ENCODE measurements around the gene ST3GAL2. TPM values are rescaled to one million over a fixed set of nuclear protein-coding genes. Genes with fewer than 3 reads are reported as not detected.
A peak's percentile ranks its signal among the peaks of the same experiment; 100 is the strongest.

Gene ST3GAL2
- total and polyA plus RNA-seq, 9 donors, result 6.2 to 49.7 (median 23.4) TPM

- Histone ChIP-seq H3K4me3 (no peak overlapping the region), H3K36me3 (no peaks in the 10 kb centered on the region), H3K27me3 (no peaks in the 10 kb centered on the region), H3K27ac (no peak overlapping the region), H3K4me1 (ENCODE audit: insufficient read depth) (no peaks in the 10 kb centered on the region), H3K9me3 (no peaks in the 10 kb centered on the region)
- TF ChIP-seq CTCF (IDR thresholded peaks at IDR 0.05) (no peak), EP300 (IDR thresholded peaks at IDR 0.05) (no peak), POLR2A (IDR thresholded peaks at IDR 0.05) (no peak)
- DNase-seq, result no peak
- intact Hi-C loops (cut with DNase I), result no loop called here
- WGBS, 3 donors, result 86 to 88% (median 86%) methylated on average over 7 of the region's 7 CpGs
Observed at GRCh38 chr16:70359552-70359951, 79.3 kb downstream of the ST3GAL2 start.

- Histone ChIP-seq H3K27ac (no peak overlapping the region), H3K4me1 (ENCODE audit: insufficient read depth) (peaks cover 7% of the 10 kb centered on the region), H3K9me3 (no peaks in the 10 kb centered on the region), H3K36me3 (no peaks in the 10 kb centered on the region), H3K27me3 (no peaks in the 10 kb centered on the region), H3K4me3 (no peak overlapping the region)
- no peak for DNase-seq
- WGBS, 3 donors, result 76 to 89% (median 85%) methylated on average over 2 of the region's 2 CpGs
- TF ChIP-seq CTCF (IDR thresholded peaks at IDR 0.05), result no peak
- TF ChIP-seq POLR2A (IDR thresholded peaks at IDR 0.05), result no peak
- TF ChIP-seq EP300 (IDR thresholded peaks at IDR 0.05), result no peak
- intact Hi-C loops (cut with DNase I), result loop anchor here in 2 of 4 donors (10.0 kb wide), 2 partner anchors 55 to 295 kb away; partner anchors contain the start of genes DDX19B (in 2 of the 2) and IL34 (in 1 of the 2)
Observed at GRCh38 chr16:70349783-70350182, 89.1 kb downstream of the ST3GAL2 start.

- intact Hi-C loops (cut with DNase I), result loop anchor here in 2 of 4 donors (10.0 kb wide), 2 partner anchors 54 to 296 kb away; partner anchors contain the start of genes DDX19B (in 2 of the 2) and IL34 (in 1 of the 2)
Observed at GRCh38 chr16:70348991-70349390, 89.9 kb downstream of the ST3GAL2 start.

GRCh38 chr16:70345840-70346239, 93.1 kb downstream of the ST3GAL2 start:
- no peak for DNase-seq
- Histone ChIP-seq H3K36me3 (no peaks in the 10 kb centered on the region), H3K4me3 (peak overlapping the region; percentile 65), H3K27ac (peak overlapping the region; percentile 23 to 88), H3K4me1 (ENCODE audit: insufficient read depth) (peaks cover 7% of the 10 kb centered on the region), H3K27me3 (no peaks in the 10 kb centered on the region), H3K9me3 (no peaks in the 10 kb centered on the region)
- intact Hi-C loops (cut with DNase I), result loop anchor here in 2 of 4 donors (10.0 kb wide), 2 partner anchors 51 to 299 kb away; partner anchors contain the start of genes DDX19B (in 2 of the 2) and IL34 (in 1 of the 2)
- 75 to 86% (median 76%) methylated on average over 10 of the region's 10 CpGs for WGBS, 3 donors
- TF ChIP-seq POLR2A (IDR thresholded peaks at IDR 0.05) (no peak), CTCF (IDR thresholded peaks at IDR 0.05) (no peak), EP300 (IDR thresholded peaks at IDR 0.05) (no peak)

More at GRCh38 chr16:70348991-70349390, 89.9 kb downstream of the ST3GAL2 start:
- TF ChIP-seq POLR2A (IDR thresholded peaks at IDR 0.05) (no peak), CTCF (IDR thresholded peaks at IDR 0.05) (no peak), EP300 (IDR thresholded peaks at IDR 0.05) (no peak)
- Histone ChIP-seq H3K27me3 (no peaks in the 10 kb centered on the region), H3K36me3 (no peaks in the 10 kb centered on the region), H3K9me3 (no peaks in the 10 kb centered on the region), H3K27ac (no peak overlapping the region), H3K4me3 (no peak overlapping the region), H3K4me1 (ENCODE audit: insufficient read depth) (peaks cover 7% of the 10 kb centered on the region)
- DNase-seq, result no peak
- WGBS, 3 donors, result 21 to 39% (median 27%) methylated on average over 2 of the region's 2 CpGs

Data from ovary (tissue), 9 donors.